Activated naive CD4-positive, alpha-beta T cell treated with anti-CD3 and anti-CD28 coated beads, Interleukin-2, amount 10 ng/mL, durations not matched to agents 7 days and 5 days (primary cell): ENCODE measurements around the gene ZMIZ1.

ENCODE experiments used
- CTCF ChIA-PET: fragments of 350-600 bp; sonication (Branson Sonifier 250); formaldehyde crosslinking; loops from one replicate; lab custom pipeline; 2021; ENCODE audit warnings: antibody characterized with exemption; lab: Charles Lee
- DNase-seq: peaks from one replicate; pipeline ENCODE4 v3.0.0-alpha.2; 2020
- H3K27ac Mint-ChIP-seq: one replicate; pipeline ENCODE4 v1.8.0; 2021; ENCODE audit warnings: mild to moderate bottlenecking, moderate library complexity, mixed read lengths
- H3K27me3 Mint-ChIP-seq: one replicate; pipeline ENCODE4 v1.8.0; 2021; ENCODE audit warnings: mild to moderate bottlenecking, mixed read lengths
- H3K36me3 Mint-ChIP-seq: one replicate; pipeline ENCODE4 v1.8.0; 2021; ENCODE audit warnings: mixed read lengths
- H3K4me1 Mint-ChIP-seq: one replicate; pipeline ENCODE4 v1.8.0; 2021; ENCODE audit warnings: mixed read lengths
- H3K4me3 Mint-ChIP-seq: one replicate; pipeline ENCODE4 v1.8.0; 2021; ENCODE audit warnings: mild to moderate bottlenecking, moderate library complexity, mixed read lengths
- H3K9me3 Mint-ChIP-seq: one replicate; pipeline ENCODE4 v1.8.0; 2021; ENCODE audit warnings: mixed read lengths

Gene ZMIZ1

DNA sequence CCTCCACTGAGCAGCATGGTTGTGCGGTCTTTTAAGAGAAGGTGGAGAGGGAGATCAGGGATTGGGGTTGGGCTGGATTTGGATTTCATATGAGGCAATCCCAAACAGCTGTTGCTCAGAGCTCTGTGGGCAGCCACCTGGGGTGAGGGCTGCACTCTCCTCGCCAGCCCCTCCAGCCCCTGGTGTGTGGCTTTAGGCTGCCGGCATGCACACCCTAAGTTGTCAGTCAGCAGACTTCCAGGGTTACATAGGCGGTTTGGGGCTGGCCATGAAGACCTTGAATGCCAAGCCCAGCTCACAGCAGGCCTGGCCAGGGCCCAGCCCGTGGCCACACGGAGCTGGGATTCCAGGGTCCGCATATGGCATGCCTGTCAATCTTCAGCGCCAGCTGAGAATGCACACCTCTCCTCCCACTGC lies 54.8 kb downstream of the ZMIZ1 start:
- H3K4me1 Mint-ChIP-seq = no peaks in the 10 kb centered on the region
- CTCF ChIA-PET = interaction anchor here (1.6 kb wide), 1 partner anchor 71 kb away, joined by 5 read pairs; no protein-coding TSS in a partner anchor

DNA sequence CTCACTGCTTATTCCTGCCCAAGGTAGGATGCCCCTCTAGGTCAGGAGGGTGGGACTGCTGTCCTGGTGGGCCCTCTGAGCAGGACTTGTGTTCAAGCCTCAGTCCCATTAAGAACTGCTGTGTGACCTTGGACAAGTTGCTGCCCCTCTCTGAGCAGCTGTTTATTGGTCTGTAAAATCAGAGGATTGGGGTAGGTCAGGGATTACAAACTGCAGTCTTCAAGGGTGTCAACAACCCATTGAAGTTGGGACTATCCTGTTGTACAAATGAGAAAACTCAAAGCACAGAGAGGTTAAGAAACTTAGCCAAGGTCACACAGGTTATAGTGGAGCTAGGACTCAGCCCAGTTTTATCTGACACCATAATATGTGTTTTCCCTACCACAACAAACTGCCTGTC lies 55.3 kb downstream of the ZMIZ1 start:
- H3K9me3 Mint-ChIP-seq = no peaks in the 10 kb centered on the region
- H3K27me3 Mint-ChIP-seq = no peaks in the 10 kb centered on the region
- H3K27ac Mint-ChIP-seq = no peak overlapping the region
- no peak overlapping the region for H3K4me3 Mint-ChIP-seq
- no peak for DNase-seq
- no peaks in the 10 kb centered on the region for H3K4me1 Mint-ChIP-seq
- CTCF ChIA-PET = interaction anchor here (1.2 kb wide), 1 partner anchor 10 kb away, joined by 3 read pairs; no protein-coding TSS in a partner anchor
- H3K36me3 Mint-ChIP-seq = no peaks in the 10 kb centered on the region

More for the DNA sequence above, 54.8 kb downstream of the ZMIZ1 start:
- H3K36me3 Mint-ChIP-seq = no peaks in the 10 kb centered on the region
- no peak overlapping the region for H3K4me3 Mint-ChIP-seq
- no peak overlapping the region for H3K27ac Mint-ChIP-seq
- no peak for DNase-seq
- no peaks in the 10 kb centered on the region for H3K27me3 Mint-ChIP-seq
- H3K9me3 Mint-ChIP-seq = no peaks in the 10 kb centered on the region

DNA sequence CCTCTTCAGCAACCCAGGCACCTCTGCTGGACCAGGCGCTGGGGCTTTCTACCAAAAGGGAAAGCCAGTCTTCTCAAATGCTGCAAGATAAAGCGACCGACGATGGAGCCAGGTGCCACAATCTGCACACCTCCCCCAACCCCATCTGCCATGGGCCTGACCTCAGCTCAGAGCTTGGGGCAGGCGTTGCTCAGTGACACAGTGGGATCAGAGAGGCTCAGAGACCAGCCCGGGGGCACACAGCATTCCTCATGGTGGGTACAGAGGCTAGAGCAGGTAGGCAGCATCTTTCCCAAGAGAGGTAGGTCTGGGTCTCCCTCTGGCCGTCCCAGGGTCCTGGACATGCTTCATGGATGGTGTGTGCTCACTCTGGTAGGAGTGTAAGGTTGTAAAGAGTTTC lies 56.3 kb downstream of the ZMIZ1 start:
- CTCF ChIA-PET = interaction anchor here (0.6 to 1.2 kb wide), 2 partner anchors 9 to 70 kb away, joined by 3 read pairs; no protein-coding TSS in a partner anchor
- H3K9me3 Mint-ChIP-seq = no peaks in the 10 kb centered on the region
- no peak for DNase-seq
- no peak overlapping the region for H3K4me3 Mint-ChIP-seq
- no peaks in the 10 kb centered on the region for H3K4me1 Mint-ChIP-seq
- no peaks in the 10 kb centered on the region for H3K36me3 Mint-ChIP-seq
- no peak overlapping the region for H3K27ac Mint-ChIP-seq
- H3K27me3 Mint-ChIP-seq = no peaks in the 10 kb centered on the region

DNA sequence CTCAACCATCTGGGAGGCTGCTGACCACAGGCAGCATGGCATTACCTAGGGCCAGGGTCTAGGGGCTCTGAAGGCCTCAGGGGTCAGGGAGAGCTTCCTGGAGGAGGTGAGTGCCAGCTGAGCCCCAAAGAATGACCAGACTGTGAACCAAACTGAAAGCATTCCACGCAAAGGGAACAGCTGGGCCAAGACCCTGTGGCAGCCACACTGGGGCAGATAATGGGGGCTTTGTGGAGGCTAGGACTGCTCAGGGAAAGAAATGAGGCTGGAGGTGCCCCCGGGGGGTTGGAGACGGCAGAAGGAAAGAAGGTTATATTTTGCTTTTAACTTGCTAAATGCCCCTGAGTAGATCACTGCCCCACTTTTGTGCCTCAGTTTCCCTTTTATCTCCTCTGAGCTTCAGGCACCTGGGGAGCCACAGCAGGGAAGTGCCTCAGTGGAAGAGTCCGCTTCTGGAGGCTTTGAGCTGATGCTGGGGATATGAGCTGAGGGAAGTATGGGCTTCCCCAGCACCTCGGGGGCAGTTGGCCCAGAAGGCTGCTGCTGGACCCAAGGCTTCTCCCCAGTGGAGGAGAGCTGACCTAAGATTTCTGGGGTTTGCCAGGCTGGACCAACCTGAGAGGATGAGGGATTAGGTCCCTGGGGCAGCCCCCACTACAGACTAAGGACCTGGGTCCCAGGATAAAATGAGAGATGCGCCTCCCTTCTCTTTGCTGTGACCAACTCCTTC lies 57.8 kb downstream of the ZMIZ1 start:
- CTCF ChIA-PET = no interaction called here
- Mint-ChIP-seq H3K27ac (peak overlapping the region; percentile 68), H3K4me3 (no peak overlapping the region), H3K9me3 (no peaks in the 10 kb centered on the region), H3K4me1 (peaks cover under 1% of the 10 kb centered on the region), H3K27me3 (no peaks in the 10 kb centered on the region), H3K36me3 (no peaks in the 10 kb centered on the region)
- no peak for DNase-seq

DNA sequence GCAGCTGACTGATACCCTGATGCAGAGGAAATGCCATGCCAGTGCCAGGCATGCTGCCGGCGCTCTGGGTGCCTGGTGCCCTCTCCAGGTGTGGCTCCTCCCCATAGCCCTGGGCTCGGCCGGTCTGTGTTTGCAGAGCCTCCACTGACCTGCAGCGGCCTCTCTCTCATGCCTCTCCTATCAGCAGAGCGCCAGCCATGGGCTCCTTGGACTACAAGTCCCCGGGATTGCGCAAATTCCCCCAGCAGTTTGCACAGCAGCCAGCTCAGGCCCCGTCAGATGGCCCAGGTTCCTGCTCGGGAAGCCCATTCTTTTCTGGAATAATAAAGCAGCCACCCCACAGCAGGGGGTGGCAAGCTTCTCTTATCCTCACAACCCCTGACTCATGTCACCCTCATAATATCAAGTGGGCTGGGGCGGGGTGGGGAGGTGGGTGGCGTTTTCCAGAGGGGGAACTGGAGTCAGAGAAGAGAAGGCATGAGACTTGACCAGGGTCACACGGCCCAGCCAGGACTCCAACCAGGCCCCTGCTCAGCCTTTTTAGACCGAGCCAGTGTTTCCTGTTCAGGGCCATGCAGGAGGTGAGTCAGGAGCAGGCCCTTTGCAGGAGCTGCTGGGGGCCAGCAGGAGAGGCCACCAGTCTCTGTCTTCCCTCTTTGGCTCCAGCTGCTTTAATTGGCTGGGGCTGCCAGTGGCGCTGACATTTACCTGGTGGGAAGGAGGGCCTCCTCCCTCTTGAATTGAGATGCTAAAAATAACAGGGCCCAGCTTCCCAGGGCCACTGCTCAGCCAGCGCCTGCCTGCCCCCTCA lies 58.6 kb downstream of the ZMIZ1 start:
- CTCF ChIA-PET = no interaction called here
- DNase-seq = no peak
- H3K27me3 Mint-ChIP-seq = no peaks in the 10 kb centered on the region
- H3K9me3 Mint-ChIP-seq = no peaks in the 10 kb centered on the region
- H3K27ac Mint-ChIP-seq = no peak overlapping the region
- peaks cover 6% of the 10 kb centered on the region for H3K4me1 Mint-ChIP-seq
- H3K36me3 Mint-ChIP-seq = no peaks in the 10 kb centered on the region
- H3K4me3 Mint-ChIP-seq = no peak overlapping the region

DNA sequence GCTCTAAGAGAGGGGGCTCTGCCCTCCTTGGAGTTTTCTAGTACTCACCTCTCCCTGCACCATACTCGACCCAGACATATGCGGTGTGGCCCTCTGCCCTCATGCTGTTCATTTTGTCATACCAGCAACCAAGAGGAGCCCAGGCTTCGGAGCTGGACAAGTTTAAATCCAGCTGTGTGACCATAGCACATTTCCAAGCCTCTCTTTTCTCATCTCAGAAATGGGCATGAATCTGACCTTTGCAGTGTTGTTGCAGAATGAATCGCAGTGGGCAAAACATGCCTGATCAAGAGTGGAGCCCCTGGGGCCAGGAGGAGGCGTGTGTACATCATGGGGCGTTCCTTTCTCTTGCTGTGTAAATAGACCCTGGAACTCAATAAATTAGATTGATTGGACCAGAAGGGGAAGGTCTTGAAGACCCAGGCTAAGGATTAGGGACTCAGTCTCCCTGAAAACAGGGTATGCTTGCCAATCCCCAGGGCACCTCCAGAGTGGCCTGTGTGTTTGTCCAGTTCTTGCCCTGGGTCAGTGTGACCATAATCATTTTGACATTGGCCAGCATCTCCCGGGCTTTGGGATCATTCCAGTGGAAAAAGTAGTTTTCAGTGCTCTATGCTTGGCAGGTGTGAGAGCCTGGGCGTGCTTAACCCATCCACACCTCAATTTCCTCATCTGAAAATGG lies 59.6 kb downstream of the ZMIZ1 start:
- no peak for DNase-seq
- CTCF ChIA-PET = no interaction called here
- peaks cover 8% of the 10 kb centered on the region for H3K27me3 Mint-ChIP-seq
- H3K4me3 Mint-ChIP-seq = no peak overlapping the region
- peak overlapping the region; percentile 63 for H3K27ac Mint-ChIP-seq
- no peaks in the 10 kb centered on the region for H3K9me3 Mint-ChIP-seq
- no peaks in the 10 kb centered on the region for H3K36me3 Mint-ChIP-seq
- peaks cover 6% of the 10 kb centered on the region for H3K4me1 Mint-ChIP-seq

DNA sequence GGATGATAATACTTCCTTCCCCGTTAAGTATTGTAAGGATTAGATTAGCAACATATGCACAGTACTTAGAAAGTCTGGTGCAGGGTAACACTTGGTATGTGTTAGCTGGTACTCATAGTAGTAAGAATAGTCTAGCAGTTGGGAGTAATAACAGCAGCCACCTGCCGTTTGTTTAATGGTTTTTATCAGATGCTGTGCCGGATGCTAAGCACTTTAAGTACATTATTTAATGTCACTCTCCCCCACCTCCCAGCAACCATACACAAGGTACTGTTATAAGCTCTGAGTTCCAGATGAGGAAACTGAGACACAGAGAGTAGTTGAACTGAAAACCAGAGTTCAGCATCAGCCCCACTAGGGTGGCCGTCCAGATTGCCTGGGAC lies 60.1 kb downstream of the ZMIZ1 start:
- Mint-ChIP-seq H3K36me3 (no peaks in the 10 kb centered on the region), H3K27me3 (peaks cover 8% of the 10 kb centered on the region), H3K9me3 (no peaks in the 10 kb centered on the region), H3K27ac (no peak overlapping the region), H3K4me1 (peaks cover 6% of the 10 kb centered on the region), H3K4me3 (no peak overlapping the region)
- CTCF ChIA-PET = no interaction called here
- DNase-seq = no peak

DNA sequence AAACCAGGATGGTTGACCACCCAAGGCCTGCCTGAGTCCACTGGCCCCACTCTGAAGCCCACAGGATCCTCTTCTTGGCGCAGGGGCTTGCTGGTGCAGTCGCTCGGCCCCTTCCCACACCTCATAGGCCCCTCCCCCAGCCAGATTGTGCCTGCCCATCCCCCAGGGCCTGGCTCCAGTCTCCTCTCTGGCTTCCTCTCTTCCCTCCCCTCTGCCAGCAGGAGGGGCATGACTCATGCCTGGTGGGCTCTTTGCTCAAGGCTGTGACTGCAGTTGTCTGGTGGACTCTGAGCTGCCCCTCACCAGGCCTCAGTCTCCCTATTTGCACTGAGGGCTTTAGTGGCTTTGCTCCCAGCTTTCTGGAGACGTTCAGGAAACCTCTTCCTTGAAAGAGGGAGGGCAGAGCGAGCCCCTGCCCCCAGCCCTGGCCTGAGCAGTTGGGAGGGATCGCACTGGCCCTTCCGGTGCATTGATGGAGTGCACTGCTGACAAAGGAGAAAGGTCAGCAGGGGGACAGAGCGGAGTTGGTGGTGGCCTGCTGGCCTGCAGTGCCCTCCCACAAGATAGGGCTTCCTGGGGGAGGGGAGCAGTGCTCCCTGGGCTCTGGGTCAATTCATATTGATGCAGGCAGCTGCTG lies 60.7 kb downstream of the ZMIZ1 start:
- DNase-seq = no peak
- Mint-ChIP-seq H3K27ac (no peak overlapping the region), H3K4me3 (no peak overlapping the region), H3K4me1 (peaks cover 6% of the 10 kb centered on the region), H3K9me3 (no peaks in the 10 kb centered on the region), H3K36me3 (no peaks in the 10 kb centered on the region), H3K27me3 (peaks cover 8% of the 10 kb centered on the region)
- CTCF ChIA-PET = no interaction called here

DNA sequence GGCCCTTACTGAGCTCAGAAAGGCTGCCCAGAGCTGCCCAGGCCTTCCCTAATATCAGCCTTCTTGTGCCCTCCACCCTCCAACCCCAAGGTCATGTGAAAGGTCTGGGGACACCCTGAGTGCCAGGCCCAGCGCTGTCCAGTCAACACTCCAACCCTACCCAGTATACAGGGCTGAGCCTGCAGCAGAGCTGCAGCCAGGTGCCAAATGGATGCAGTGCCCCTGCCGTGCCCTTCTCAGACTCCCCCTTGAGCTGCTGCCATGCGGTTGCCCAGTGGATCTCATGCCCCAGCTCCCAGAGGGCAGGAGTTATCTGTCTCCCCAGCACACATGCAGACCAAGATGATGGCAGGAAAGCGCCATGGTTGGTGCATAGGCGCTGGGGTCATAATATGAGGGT lies 61.5 kb downstream of the ZMIZ1 start:
- no peak overlapping the region for H3K27ac Mint-ChIP-seq
- DNase-seq = no peak
- H3K4me3 Mint-ChIP-seq = no peak overlapping the region
- H3K36me3 Mint-ChIP-seq = no peaks in the 10 kb centered on the region
- H3K9me3 Mint-ChIP-seq = no peaks in the 10 kb centered on the region
- CTCF ChIA-PET = no interaction called here
- H3K4me1 Mint-ChIP-seq = peaks cover 6% of the 10 kb centered on the region
- H3K27me3 Mint-ChIP-seq = peaks cover 8% of the 10 kb centered on the region

DNA sequence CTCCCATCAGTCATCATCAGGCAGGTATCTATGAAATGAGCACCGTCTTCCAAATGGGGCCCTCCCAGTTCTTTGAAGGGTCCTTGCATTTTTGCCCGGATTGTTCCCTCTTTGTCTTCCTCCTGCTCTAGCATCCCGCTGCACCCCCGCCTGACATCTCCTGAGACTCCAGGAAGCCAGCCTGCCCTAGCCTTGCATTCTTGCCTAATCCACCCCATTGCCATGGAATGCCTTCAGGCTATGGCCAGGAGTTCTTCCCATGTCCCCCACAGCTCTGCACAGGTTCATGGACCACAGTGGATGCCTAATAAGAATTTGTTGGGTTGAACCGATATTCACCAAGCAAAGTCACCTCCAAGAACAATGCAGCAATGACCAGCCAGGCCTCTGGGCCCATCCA lies 62.1 kb downstream of the ZMIZ1 start:
- Mint-ChIP-seq H3K27ac (peak overlapping the region; percentile 33), H3K9me3 (no peaks in the 10 kb centered on the region), H3K4me3 (no peak overlapping the region), H3K4me1 (peaks cover 9% of the 10 kb centered on the region), H3K36me3 (no peaks in the 10 kb centered on the region), H3K27me3 (peaks cover 8% of the 10 kb centered on the region)
- CTCF ChIA-PET = no interaction called here
- no peak for DNase-seq

DNA sequence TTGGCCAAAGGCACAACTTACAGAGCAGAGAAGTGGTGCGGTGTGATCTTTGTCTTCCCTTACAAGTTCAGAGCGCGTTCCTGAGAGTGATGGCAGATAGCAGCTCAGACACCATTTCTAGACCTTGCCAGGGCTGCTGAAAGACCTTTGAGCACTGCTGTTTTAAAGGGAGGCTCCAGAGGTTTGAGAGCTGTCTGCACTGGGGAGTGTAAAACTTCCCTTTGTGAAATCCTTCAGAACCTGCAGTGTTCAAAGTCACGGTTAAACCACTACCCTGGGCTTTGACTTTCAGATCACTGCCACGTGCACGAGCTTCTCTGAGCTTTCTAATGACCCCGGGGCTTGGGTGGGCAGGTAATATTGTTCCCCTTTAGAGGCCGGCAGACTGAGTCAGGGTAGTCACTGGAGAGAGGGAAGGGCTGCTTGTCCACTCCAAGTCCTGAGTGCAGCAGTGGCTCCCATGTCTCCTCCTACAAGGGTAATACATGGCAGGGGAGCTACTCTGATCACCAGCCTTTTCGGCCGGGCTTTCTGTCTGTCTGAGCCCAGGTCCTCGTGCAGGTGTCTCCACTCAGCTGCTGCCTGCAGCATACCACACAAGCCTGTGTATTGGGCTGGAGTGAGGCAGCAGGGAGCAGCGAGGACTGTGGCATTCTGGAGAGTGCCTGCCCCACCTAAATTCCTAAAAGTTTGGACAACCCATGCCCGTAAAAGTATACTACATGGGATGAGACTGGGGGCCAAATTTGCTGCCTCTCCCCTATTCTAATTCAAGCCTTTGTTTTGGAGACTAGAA lies 63.3 kb downstream of the ZMIZ1 start:
- CTCF ChIA-PET = no interaction called here
- H3K4me1 Mint-ChIP-seq = peaks cover 21% of the 10 kb centered on the region
- no peak overlapping the region for H3K27ac Mint-ChIP-seq
- H3K9me3 Mint-ChIP-seq = no peaks in the 10 kb centered on the region
- no peak overlapping the region for H3K4me3 Mint-ChIP-seq
- no peak for DNase-seq
- H3K36me3 Mint-ChIP-seq = peaks cover 4% of the 10 kb centered on the region
- H3K27me3 Mint-ChIP-seq = peaks cover 8% of the 10 kb centered on the region

DNA sequence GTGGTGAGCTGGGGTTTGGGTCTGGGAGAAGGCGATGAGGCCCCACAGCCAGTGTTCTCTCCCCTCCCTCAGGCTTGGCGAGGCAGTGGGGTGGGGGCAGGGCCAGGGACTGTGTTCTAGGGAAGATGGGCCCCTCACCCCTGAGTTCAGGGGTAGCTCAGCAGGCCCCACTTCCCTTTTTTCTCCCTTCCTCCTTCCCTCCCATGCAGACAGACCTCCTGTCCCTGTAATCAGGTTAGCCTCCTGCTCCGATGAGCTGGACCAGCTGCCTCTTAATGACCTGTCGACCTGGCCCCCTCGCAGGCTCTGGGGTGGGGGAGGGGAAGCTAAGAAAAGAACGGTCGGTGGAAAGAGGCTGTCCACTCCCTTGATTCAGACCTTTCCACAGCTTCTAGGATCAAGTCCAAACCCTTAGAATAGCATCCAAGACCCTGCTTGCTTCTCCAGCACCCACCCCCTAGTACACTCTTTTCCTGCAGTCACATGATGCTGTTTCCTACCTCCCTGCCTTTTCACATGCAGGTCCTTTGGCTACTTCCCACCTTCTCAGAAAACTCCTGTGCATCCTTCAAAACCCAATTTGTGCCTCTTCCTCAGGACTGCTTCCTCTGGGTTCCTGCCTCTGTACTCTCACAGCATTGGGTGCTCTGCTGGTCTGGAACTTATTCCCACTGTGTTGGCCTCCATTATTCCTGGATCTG lies 64.1 kb downstream of the ZMIZ1 start:
- DNase-seq = no peak
- Mint-ChIP-seq H3K27ac (no peak overlapping the region), H3K4me3 (no peak overlapping the region), H3K4me1 (peaks cover 29% of the 10 kb centered on the region), H3K9me3 (no peaks in the 10 kb centered on the region), H3K36me3 (peaks cover 4% of the 10 kb centered on the region), H3K27me3 (peaks cover 8% of the 10 kb centered on the region)
- CTCF ChIA-PET = no interaction called here

DNA sequence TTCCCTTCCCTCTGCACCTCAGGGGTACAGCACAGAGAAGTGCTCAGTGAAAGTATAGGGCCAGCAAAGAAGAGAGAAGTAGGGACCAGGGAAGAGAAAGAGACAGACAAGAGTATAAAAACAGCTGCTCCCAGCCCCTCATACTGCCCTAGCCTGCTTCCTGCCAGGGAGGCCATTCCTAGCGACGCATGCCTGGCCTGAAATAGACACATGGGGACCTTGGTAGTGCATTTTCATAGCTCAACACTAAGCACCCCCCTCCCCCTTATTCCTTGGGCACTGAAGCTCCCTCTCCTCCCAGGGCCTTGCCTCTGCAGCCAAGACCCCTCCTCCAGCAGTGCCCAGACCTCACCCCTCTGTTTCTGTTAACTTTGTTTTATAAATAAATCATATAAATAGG lies 64.7 kb downstream of the ZMIZ1 start:
- H3K27ac Mint-ChIP-seq = no peak overlapping the region
- H3K36me3 Mint-ChIP-seq = peaks cover 4% of the 10 kb centered on the region
- no peak for DNase-seq
- no peak overlapping the region for H3K4me3 Mint-ChIP-seq
- peaks cover 8% of the 10 kb centered on the region for H3K27me3 Mint-ChIP-seq
- H3K4me1 Mint-ChIP-seq = peaks cover 35% of the 10 kb centered on the region
- H3K9me3 Mint-ChIP-seq = no peaks in the 10 kb centered on the region
- CTCF ChIA-PET = interaction anchor here (0.6 kb wide), 1 partner anchor 16 kb away, joined by 3 read pairs; no protein-coding TSS in a partner anchor
